EH (cell line): ENCODE results near the gene ST6GAL1.

Experiments used
- DNase-seq: peaks from one replicate; pipeline ENCODE4 v3.0.0-alpha.2; 2015; ENCODE audit warnings: low read depth

Gene ST6GAL1

DNA sequence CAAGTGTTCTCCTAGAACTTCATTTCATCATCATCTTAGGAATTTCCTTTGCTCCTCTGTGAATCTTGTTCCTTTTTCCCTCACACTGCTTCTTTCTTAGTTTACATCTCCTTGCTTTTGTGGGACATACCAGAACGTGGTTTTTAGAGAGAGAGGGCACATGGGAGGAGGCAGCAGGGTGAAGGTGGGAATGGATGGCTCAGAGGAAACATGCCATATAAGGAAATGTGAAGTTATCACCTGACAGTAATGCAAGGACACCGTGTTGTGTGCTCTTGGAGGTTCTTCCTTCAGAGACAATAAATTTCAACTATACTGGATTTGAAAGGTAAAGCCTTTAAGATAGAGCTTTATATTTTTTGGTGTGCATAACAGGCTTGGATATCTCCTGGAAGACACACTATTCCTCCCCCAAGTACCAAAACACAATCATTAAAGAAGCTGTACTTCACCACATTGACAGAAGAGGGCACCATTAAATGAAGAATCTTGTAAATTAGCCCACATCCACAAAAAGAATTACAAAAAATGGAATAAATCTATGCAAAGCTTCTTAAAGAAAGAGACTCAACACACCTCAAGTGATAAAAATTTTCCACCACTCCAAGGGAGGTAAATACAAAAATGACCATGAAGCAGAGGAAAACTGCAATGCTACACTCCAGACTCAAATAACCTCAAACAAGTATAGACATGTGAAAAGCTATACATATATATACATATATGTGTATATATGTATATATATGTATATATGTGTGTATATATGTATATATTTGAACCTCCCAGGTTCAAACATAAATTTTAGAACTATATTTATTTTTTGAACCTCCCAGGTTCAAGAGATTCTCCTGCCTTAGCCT lies 182.8 kb downstream of the ST6GAL1 start:
- DNase-seq: peak; percentile 46

DNA sequence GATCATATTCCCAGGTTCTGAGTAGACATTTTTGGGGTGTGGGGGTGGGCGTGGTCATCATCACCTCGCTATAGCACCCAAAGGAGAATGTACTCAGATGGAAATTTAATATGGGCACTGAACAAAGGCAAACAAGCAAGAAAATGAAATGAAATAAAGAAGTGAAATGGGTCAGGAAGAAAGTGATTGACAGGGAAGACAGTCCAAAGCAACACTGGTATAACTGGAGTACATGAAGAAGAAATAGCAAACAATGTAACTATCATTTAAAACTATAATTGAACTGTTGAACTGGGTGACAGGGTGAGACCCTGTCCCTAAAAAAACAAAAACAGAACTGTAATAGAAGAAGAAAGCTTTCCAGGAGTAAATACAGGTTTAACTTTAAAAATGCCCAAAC lies 184.2 kb downstream of the ST6GAL1 start:
- DNase-seq: no peak

DNA sequence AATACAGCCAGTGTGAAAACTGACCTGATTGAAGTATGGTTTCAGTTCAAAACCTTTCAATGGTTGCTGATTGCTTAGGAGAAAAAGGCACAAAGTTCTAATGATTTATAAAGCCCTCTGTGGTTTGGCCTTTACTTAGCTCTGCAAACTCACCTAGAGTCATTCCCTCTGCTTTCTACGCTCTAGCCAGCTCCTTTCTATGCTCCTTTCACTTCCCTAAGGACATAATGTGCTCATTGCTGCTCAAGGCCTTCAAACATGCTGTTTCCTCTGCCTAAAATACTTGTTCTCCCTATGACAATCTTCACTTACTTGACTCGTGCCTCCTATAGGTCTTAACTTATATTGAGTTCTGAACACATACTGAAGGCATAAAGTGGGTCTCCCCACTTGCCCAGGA lies 190.0 kb downstream of the ST6GAL1 start:
- no peak for DNase-seq

DNA sequence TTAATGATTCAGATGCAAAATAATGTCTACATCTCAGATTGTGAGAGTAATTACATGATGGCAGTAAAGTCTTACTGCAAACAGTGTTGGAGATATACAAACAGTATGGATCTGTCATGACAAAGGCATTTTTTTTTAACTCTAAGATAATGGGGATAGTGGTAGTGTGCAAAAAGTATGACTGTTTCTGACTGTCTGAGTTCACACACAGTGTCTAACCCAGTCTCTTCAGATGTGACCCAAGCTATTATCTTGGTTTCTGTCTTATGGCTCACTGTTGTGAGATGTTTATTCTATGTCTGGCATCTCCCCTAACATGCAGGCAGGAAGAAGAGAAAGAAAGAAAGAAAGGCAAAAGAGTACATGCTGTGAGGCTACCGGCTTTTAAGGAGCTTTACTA lies 191.9 kb downstream of the ST6GAL1 start:
- DNase-seq: peak; percentile 30

DNA sequence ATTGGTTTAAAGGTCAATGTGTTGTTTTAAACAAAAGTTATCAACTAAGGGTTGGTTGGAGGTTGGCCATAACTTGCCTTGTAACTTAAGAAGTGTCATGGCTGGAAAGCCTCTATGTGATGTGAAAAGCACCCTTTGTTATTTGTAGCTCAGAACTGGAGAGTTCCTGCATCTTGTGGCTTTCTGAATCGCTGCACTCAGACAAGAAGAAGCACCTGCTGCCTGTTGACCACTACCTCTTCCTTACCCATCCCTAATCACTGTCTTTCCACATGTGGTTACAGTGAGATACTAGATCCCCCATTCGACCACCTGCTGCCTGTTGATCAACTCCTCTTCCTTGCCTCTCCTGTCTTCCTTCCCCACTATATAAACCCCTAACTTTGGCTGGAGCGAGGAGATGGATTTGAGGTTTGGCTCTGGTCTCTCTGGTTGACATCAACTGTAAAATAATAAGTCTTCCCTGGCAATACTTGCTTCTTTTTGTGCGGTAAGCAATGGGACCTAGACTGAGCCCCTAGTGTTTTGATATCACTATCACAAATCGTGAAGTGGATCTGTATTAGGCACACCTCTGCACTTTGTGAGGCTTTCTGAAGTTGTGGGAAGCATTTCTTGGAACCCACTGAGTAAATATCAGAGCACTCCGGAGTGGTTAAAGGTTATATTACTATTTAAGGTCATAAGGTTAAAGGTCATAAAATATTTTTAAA lies 195.1 kb downstream of the ST6GAL1 start:
- no peak for DNase-seq
